HepG2 (cell line): Measurements from ENCODE around the gene AGPAT3. TPM values are rescaled to one million over a fixed set of nuclear protein-coding genes. Genes with fewer than 3 reads are reported as not detected.

ENCODE experiments used
- ATAC-seq: fragments of 200-7000 bp; cut with Tn5 transposase; 3 replicates; pipeline ENCODE4 v1.9.1; 2020; ENCODE audit warnings: mild to moderate bottlenecking, moderate library complexity
- BruUV-seq: library from RNA; stranded (reverse); fragments of 400-500 nt; replicated peaks from 2 replicates; lab custom pipeline; 2021; lab: Mats Ljungman, UMichigan
- CTCF ChIA-PET: fragments of 300-600 bp; formaldehyde crosslinking; extraction: SDS; loops from one replicate; lab custom pipeline; 2021; ENCODE audit warnings: low total read pairs, inconsistent platforms, low intra/inter-chr PET ratio; lab: Yijun Ruan, JAX
- POLR2A ChIA-PET: fragments of 350-600 bp; sonication (Branson Sonifier 250); formaldehyde crosslinking; loops from one replicate; lab custom pipeline; 2020; ENCODE audit warnings: antibody characterized with exemption, inconsistent platforms; lab: Yijun Ruan, JAX
- DNase-seq: peaks from one replicate; pipeline ENCODE4 v3.0.0-alpha.2; 2015; ENCODE audit warnings: low spot score
- FAIRE-seq: peaks from 3 replicates; lab custom pipeline; 2011; peaks lifted over from hg19 to GRCh38; lab: Jason Lieb, UNC
- H2AFZ ChIP-seq: one replicate; pipeline ENCODE4 v1.6.1; 2011; ENCODE audit warnings: low read length, inconsistent platforms
- H3K27ac ChIP-seq: fragments of 300-600 bp; 3 replicates; pipeline ENCODE4 v1.8.0; 2011; ENCODE audit warnings: mixed run types, mild to moderate bottlenecking, mixed read lengths, low read length, inconsistent platforms; ENCODE audit not compliant: insufficient read depth; ENCODE audit errors: extremely low read length
- H3K27me3 ChIP-seq, 2 experiments: fragments of 200-600 bp in 1 of 2; 2 replicates in 1 of 2; 3 replicates in 1 of 2; pipeline versions ENCODE4 v1.6.0 to v1.8.0; 2011; ENCODE audit warnings: low read length in 2 of 2, mild to moderate bottlenecking in 2 of 2, moderate library complexity in 2 of 2, inconsistent platforms in 1 of 2; ENCODE audit not compliant: insufficient read depth in 2 of 2, control insufficient read depth in 1 of 2
- H3K36me3 ChIP-seq, 2 experiments: fragments of 200-600 bp in 1 of 2; replicated peaks in 1 of 2; 2 replicates in 1 of 2; 3 replicates in 1 of 2; pipeline versions ENCODE4 v1.5.1 to v1.8.0; 2011; ENCODE audit warnings: low read length in 2 of 2, inconsistent platforms in 1 of 2; ENCODE audit not compliant: insufficient read depth in 2 of 2, control insufficient read depth in 1 of 2
- H3K4me1 ChIP-seq: 2 replicates; pipeline ENCODE4 v1.5.1; 2012; ENCODE audit warnings: low read length, inconsistent platforms; ENCODE audit not compliant: insufficient read depth
- H3K4me2 ChIP-seq: 2 replicates; pipeline ENCODE4 v1.6.0; 2011; ENCODE audit warnings: low read depth, low read length, inconsistent platforms
- H3K4me3 ChIP-seq, 3 experiments: fragments of 200-600 bp in 1 of 3; sonication (generic), shearing (Covaris generic) in 1 of 3; replicated peaks in 1 of 3; 2 replicates each; pipeline ENCODE4 v1.5.1; 2011 to 2016; ENCODE audit warnings: low read length in 3 of 3, inconsistent platforms in 2 of 3, low read depth in 2 of 3, mild to moderate bottlenecking in 2 of 3, control low read depth in 1 of 3, mixed read lengths in 1 of 3; ENCODE audit not compliant: insufficient read depth in 1 of 3
- H3K79me2 ChIP-seq: one replicate; pipeline ENCODE4 v1.6.1; 2011; ENCODE audit warnings: low read length, inconsistent platforms; ENCODE audit not compliant: insufficient read depth
- H3K9ac ChIP-seq: 2 replicates; pipeline ENCODE4 v1.6.0; 2011; ENCODE audit warnings: mild to moderate bottlenecking, low read depth, low read length, inconsistent platforms; ENCODE audit not compliant: insufficient read depth
- H3K9me3 ChIP-seq: 2 replicates; pipeline ENCODE4 v1.5.1; 2012; ENCODE audit warnings: mild to moderate bottlenecking, low read length
- H4K20me1 ChIP-seq: 2 replicates; pipeline ENCODE4 v1.6.0; 2011; ENCODE audit warnings: inconsistent platforms, mild to moderate bottlenecking, low read length, moderate library complexity; ENCODE audit not compliant: insufficient read depth
- HNRNPL ChIP-seq: fragments of 200-400 bp; formaldehyde crosslinking; IDR thresholded peaks from 2 replicates; pipeline ENCODE4 v1.6.1; 2017; ENCODE audit warnings: mild to moderate bottlenecking, low read depth, low read length
- KDM3A ChIP-seq: IDR thresholded peaks from 2 replicates; pipeline ENCODE4 v1.6.1; 2018; ENCODE audit warnings: low read depth, missing compliant biosample characterization
- MAFK ChIP-seq, 2 experiments: IDR thresholded peaks in 1 of 2; conservative IDR thresholded peaks in 1 of 2; 2 replicates each; pipeline ENCODE4 v1.6.1; 2011; ENCODE audit warnings: improper control_type of control experiment in 2 of 2, low read length in 2 of 2
- TBX2 ChIP-seq: sonication (generic); formaldehyde crosslinking; IDR thresholded peaks from 2 replicates; pipeline ENCODE4 v1.5.0; 2020; ENCODE audit warnings: missing genetic modification reagents, mild to moderate bottlenecking, borderline replicate concordance
- ZIK1 ChIP-seq: sonication (generic); formaldehyde crosslinking; IDR thresholded peaks from 2 replicates; pipeline ENCODE4 v1.5.0; 2020; ENCODE audit warnings: mild to moderate bottlenecking, low read depth, missing genetic modification reagents, borderline replicate concordance
- ZNF777 ChIP-seq: sonication (generic); formaldehyde crosslinking; IDR thresholded peaks from 2 replicates; pipeline ENCODE4 v1.4.0; 2020; ENCODE audit warnings: missing genetic modification reagents
- WGBS: methylation state at CpG from one replicate; pipeline ENCODE4 v1.1.6; 2017; ENCODE audit warnings: low lambda C conversion rate; 5-methylcytosine and 5-hydroxymethylcytosine counted together
- in situ Hi-C: cut with HindIII; loops from 2 replicates; pipeline ENCODE4 v1.10.0; 2017; ENCODE audit warnings: low pct_unique_long_range_greater_than_20kb; ENCODE audit not compliant: extremely low pct_ligation_motif_present
- intact Hi-C: fragments of 100-400 bp; cut with micrococcal nuclease; formaldehyde crosslinking; loops from one replicate; pipeline ENCODE4 v1.10.0; 2022; ENCODE audit not compliant: unreplicated experiment
- polyA plus RNA-seq, 8 experiments: library from polyadenylated mRNA; depleted of rRNA in 3 of 8; stranded (reverse) in 7 of 8; unstranded in 1 of 8; fragments of >200 nt; fragmentation: Illumina TruSeq in 4 of 8; extraction: Trizol in 4 of 8; gene quantifications; 2 replicates each; pipeline versions ENCODE4 v1.2.1 to v1.2.3, GENCODE V29; 2011 to 2016; ENCODE audit warnings: low read depth in 4 of 8, missing spikeins in 1 of 8, mixed read lengths in 1 of 8; ENCODE audit not compliant: insufficient read depth in 1 of 8
- total RNA-seq, 5 experiments: library from RNA; depleted of rRNA; stranded (reverse); fragments of >200 nt; fragmentation: Illumina TruSeq; extraction: Trizol; gene quantifications; 2 replicates each; pipeline ENCODE4 v1.2.3, GENCODE V29; 2016; ENCODE audit warnings: low read depth in 1 of 5
- TF ChIP-seq, protein P1 (sequence below): sonication (generic); formaldehyde crosslinking; IDR thresholded peaks from 2 replicates; pipeline ENCODE4 v1.4.0; 2020; ENCODE audit warnings: missing genetic modification reagents, borderline replicate concordance

Gene AGPAT3
- total and polyA plus RNA-seq, 2 of the 13 experiments (the other 11 are each of a cell fraction or from before 2014, with no cell fraction given): 32.2 to 54.4 TPM

DNA sequence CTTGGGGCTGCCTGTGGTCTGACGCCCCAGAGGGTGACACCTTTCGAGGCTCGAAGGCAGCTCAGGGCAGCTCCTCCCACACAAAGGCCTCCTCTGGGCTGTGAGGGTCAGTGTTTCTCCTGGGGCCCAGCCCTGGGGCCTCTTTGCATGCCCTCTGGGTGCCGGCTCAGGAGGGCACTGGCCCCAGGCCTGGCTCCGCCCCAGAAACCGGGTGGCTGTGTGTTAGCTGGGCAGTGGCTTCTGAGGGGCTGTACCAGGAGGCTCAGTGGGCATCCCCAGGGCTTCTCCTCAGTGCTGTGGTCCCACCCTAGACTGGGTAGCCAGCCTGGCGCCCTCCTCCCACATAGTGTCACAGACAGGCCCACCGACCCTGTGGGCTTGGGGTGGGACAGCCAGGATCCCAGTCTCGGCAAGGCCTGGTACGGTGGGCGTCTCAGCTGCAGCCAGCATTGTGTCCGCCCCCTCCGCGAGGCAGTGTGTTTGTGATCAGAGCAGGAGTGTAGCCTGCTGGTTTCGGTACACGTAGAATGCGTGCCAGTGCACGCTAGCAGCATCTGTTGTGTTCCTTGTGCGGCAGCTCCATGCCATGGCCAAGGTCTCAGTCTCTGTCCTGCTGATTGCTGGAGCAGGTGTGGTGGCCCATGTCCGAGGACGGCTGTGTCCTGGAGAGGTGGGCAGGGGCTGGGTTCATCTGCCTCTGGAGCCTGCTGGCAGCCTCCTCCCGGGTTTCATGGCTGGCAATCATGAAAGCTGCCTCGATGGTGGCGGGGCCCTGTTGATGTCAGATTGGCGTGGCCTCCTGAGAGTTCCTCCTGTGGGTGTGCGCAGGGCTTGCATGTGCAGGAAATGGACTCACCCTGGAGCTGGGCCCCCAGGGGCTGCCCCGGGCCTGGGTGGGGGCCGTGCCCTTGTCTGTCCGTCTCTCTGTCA is 47.6 kb upstream of the AGPAT3 start:
- WGBS: 44% methylated on average over 11 of the region's 29 CpGs
- H3K4me3 ChIP-seq: peak overlapping the region in 1 of 3 experiments; percentile 45; a peak in 1 of 6 replicates
- H3K9me3 ChIP-seq: no peaks in the 10 kb centered on the region
- no peaks in the 10 kb centered on the region for H3K79me2 ChIP-seq
- no peak overlapping the region for H2AFZ ChIP-seq
- H3K4me1 ChIP-seq: peaks cover 42% of the 10 kb centered on the region
- H3K4me2 ChIP-seq: peak overlapping the region; percentile 35
- no peaks in the 10 kb centered on the region for H3K36me3 ChIP-seq
- BruUV-seq: no TSS peak
- CTCF ChIA-PET: no interaction called here
- POLR2A ChIA-PET: interaction anchor here (0.6 kb wide), 1 partner anchor 12 kb away, joined by 4 read pairs; no protein-coding TSS in a partner anchor
- ATAC-seq (peak; percentile 4), DNase-seq (no peak), FAIRE-seq (no peak)
- H3K9ac ChIP-seq: no peak overlapping the region
- TF ChIP-seq MAFK (conservative IDR thresholded peaks at IDR 0.05 in 1 of 2, IDR thresholded peaks at IDR 0.05 in 1 of 2; ENCODE audit: low read length in 2 of 2) (no peak), TBX2 (CRISPR knock-in tag) (0 out of 2 replicates have a peak, but pooled peaks have one; percentile 33), HNRNPL (0 out of 2 replicates have a peak, but pooled peaks have one; percentile 24), ZNF777 (no peak), KDM3A (CRISPR knock-in tag) (no peak), ZIK1 (no peak)
- TF ChIP-seq, protein P1, sequence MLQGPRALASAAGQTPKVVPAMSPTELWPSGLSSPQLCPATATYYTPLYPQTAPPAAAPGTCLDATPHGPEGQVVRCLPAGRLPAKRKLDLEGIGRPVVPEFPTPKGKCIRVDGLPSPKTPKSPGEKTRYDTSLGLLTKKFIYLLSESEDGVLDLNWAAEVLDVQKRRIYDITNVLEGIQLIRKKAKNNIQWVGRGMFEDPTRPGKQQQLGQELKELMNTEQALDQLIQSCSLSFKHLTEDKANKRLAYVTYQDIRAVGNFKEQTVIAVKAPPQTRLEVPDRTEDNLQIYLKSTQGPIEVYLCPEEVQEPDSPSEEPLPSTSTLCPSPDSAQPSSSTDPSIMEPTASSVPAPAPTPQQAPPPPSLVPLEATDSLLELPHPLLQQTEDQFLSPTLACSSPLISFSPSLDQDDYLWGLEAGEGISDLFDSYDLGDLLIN (CRISPR knock-in tag): no peak
- H3K27ac ChIP-seq: no peak overlapping the region
- intact Hi-C loops: loop anchor here (10.0 kb wide), 1 partner anchor 97 kb away; no protein-coding TSS in a partner anchor
- in situ Hi-C loops: no loop called here
- peaks cover 3 to 11% of the 10 kb centered on the region in 2 experiments; a peak in 4 of 5 replicates for H3K27me3 ChIP-seq
- H4K20me1 ChIP-seq: no peaks in the 10 kb centered on the region
